Calu3 (cell line): ENCODE results near the gene MPO. TPM values are rescaled to one million over a fixed set of nuclear protein-coding genes. Genes with fewer than 3 reads are reported as not detected.

ENCODE experiments used
- BruUV-seq: library from RNA; stranded (reverse); fragments of 400-500 nt; replicated peaks from 2 replicates; lab custom pipeline; 2021; lab: Mats Ljungman, UMichigan
- CTCF ChIA-PET: fragments of 300-600 bp; sonication (Branson Sonifier 250); formaldehyde crosslinking; loops from one replicate; lab custom pipeline; 2022; ENCODE audit warnings: antibody characterized with exemption; lab: Charles Lee
- DNase-seq: peaks from one replicate; pipeline ENCODE4 v3.0.0; 2022
- H3K27ac Mint-ChIP-seq: one replicate; pipeline ENCODE4 v1.8.0; 2022; ENCODE audit warnings: mixed read lengths; ENCODE audit not compliant: unreplicated experiment
- H3K27me3 Mint-ChIP-seq: one replicate; pipeline ENCODE4 v1.8.0; 2022; ENCODE audit warnings: mixed read lengths; ENCODE audit not compliant: unreplicated experiment
- H3K36me3 Mint-ChIP-seq: one replicate; pipeline ENCODE4 v1.8.0; 2022; ENCODE audit warnings: mild to moderate bottlenecking, moderate library complexity, mixed read lengths; ENCODE audit not compliant: insufficient read depth, unreplicated experiment
- H3K4me1 Mint-ChIP-seq: one replicate; pipeline ENCODE4 v1.8.0; 2022; ENCODE audit warnings: mild to moderate bottlenecking, low read depth, mixed read lengths; ENCODE audit not compliant: unreplicated experiment
- H3K4me3 Mint-ChIP-seq: one replicate; pipeline ENCODE4 v1.8.0; 2022; ENCODE audit warnings: mild to moderate bottlenecking, low read depth, moderate library complexity, mixed read lengths; ENCODE audit not compliant: unreplicated experiment
- H3K9me3 Mint-ChIP-seq: one replicate; pipeline ENCODE4 v1.8.0; 2022; ENCODE audit warnings: low read depth, mixed read lengths; ENCODE audit not compliant: unreplicated experiment
- CTCF ChIP-seq: fragments of 200-600 bp; IDR thresholded peaks from one replicate; pipeline ENCODE4 v1.8.0; 2022; ENCODE audit warnings: antibody characterized with exemption; ENCODE audit not compliant: unreplicated experiment
- intact Hi-C: fragments of 100-400 bp; cut with micrococcal nuclease; formaldehyde crosslinking; loops from one replicate; pipeline ENCODE4 v1.10.0; 2022; ENCODE audit not compliant: unreplicated experiment
- total RNA-seq: library from RNA; stranded (reverse); gene quantifications from 2 replicates; pipeline ENCODE4 v1.2.3, GENCODE V29; 2022

The MPO gene
- total RNA-seq, 1 experiment from 2014 or later = not detected

GRCh38 chr17:58319173-58320162, 38.7 kb upstream of the MPO start:
- H3K4me3 Mint-ChIP-seq = no peak overlapping the region
- CTCF ChIA-PET = interaction anchor here (1.4 kb wide), 1 partner anchor 98 kb away, joined by 5 read pairs; the partner anchor contains the start of gene RNF43
- intact Hi-C loops = no loop called here
- H3K4me1 Mint-ChIP-seq = no peaks in the 10 kb centered on the region
- no peak for TF ChIP-seq CTCF
- no peaks in the 10 kb centered on the region for H3K36me3 Mint-ChIP-seq
- no peak for DNase-seq
- H3K27ac Mint-ChIP-seq = no peak overlapping the region
- no peaks in the 10 kb centered on the region for H3K9me3 Mint-ChIP-seq
- BruUV-seq = no TSS peak
- peaks cover 80% of the 10 kb centered on the region for H3K27me3 Mint-ChIP-seq

- CTCF ChIA-PET = interaction anchor here (1.4 kb wide), 1 partner anchor 99 kb away, joined by 5 read pairs; the partner anchor contains the start of gene RNF43
- Mint-ChIP-seq H3K4me1 (no peaks in the 10 kb centered on the region), H3K4me3 (no peak overlapping the region), H3K9me3 (no peaks in the 10 kb centered on the region), H3K27me3 (peaks cover 80% of the 10 kb centered on the region), H3K36me3 (no peaks in the 10 kb centered on the region), H3K27ac (no peak overlapping the region)
- no peak for TF ChIP-seq CTCF
- DNase-seq = no peak
- BruUV-seq = no TSS peak
- intact Hi-C loops = no loop called here
These were observed 38.0 kb upstream of the MPO start for GRCh38 chr17:58318627-58319172.

- DNase-seq = no peak
- CTCF ChIA-PET = interaction anchor here (0.8 to 1.7 kb wide), 6 partner anchors 34 to 130 kb away, joined by 3 to 40 read pairs (median 6); partner anchors contain the start of genes RNF43 and SUPT4H1
- intact Hi-C loops = no loop called here
- BruUV-seq = no TSS peak
- no peak for TF ChIP-seq CTCF
- no peaks in the 10 kb centered on the region for H3K36me3 Mint-ChIP-seq
- H3K9me3 Mint-ChIP-seq = no peaks in the 10 kb centered on the region
- no peak overlapping the region for H3K4me3 Mint-ChIP-seq
- peaks cover 80% of the 10 kb centered on the region for H3K27me3 Mint-ChIP-seq
- no peak overlapping the region for H3K27ac Mint-ChIP-seq
- no peaks in the 10 kb centered on the region for H3K4me1 Mint-ChIP-seq
These were observed 37.3 kb upstream of the MPO start for GRCh38 chr17:58318065-58318481.

GRCh38 chr17:58317421-58318064, 36.8 kb upstream of the MPO start:
- peak; percentile 49 for TF ChIP-seq CTCF
- H3K27me3 Mint-ChIP-seq = peaks cover 80% of the 10 kb centered on the region
- DNase-seq = peak; percentile 61
- CTCF ChIA-PET = interaction anchor here (0.8 to 1.7 kb wide), 7 partner anchors 14 to 130 kb away, joined by 3 to 40 read pairs (median 5); partner anchors contain the start of genes RNF43 and SUPT4H1
- no peaks in the 10 kb centered on the region for H3K36me3 Mint-ChIP-seq
- no peaks in the 10 kb centered on the region for H3K9me3 Mint-ChIP-seq
- H3K4me3 Mint-ChIP-seq = no peak overlapping the region
- intact Hi-C loops = loop anchor here (1.0 kb wide), 2 partner anchors 100 to 130 kb away; partner anchors contain the start of gene RNF43
- H3K4me1 Mint-ChIP-seq = no peaks in the 10 kb centered on the region
- BruUV-seq = no TSS peak
- no peak overlapping the region for H3K27ac Mint-ChIP-seq
